Duodenal mucosa (tissue), 2 donors: ENCODE data around the gene CEND1.

Experiments used
- H3K27ac ChIP-seq: one replicate; pipeline ENCODE4 v1.7.0; 2013; ENCODE audit warnings: low read depth, low read length
- H3K27me3 ChIP-seq, 2 donors: one replicate each; pipeline ENCODE4 v1.7.0; 2013; ENCODE audit warnings: low read length in 2 of 2, control low read depth in 1 of 2; ENCODE audit not compliant: insufficient read depth in 2 of 2, control insufficient read depth in 1 of 2
- H3K36me3 ChIP-seq, 2 donors: one replicate each; pipeline ENCODE4 v1.7.0; 2013; ENCODE audit warnings: low read length in 2 of 2, control low read depth in 1 of 2; ENCODE audit not compliant: insufficient read depth in 2 of 2, control insufficient read depth in 1 of 2
- H3K4me1 ChIP-seq, 2 donors: one replicate each; pipeline ENCODE4 v1.7.0; 2013; ENCODE audit warnings: low read length in 2 of 2, control low read depth in 1 of 2; ENCODE audit not compliant: insufficient read depth in 2 of 2, control insufficient read depth in 1 of 2
- H3K4me3 ChIP-seq, 2 donors: one replicate each; pipeline ENCODE4 v1.7.0; 2013; ENCODE audit warnings: low read length in 2 of 2, low read depth in 1 of 2
- H3K9ac ChIP-seq, 2 donors: one replicate each; pipeline ENCODE4 v1.7.0; 2013; ENCODE audit warnings: low read length in 2 of 2, low read depth in 1 of 2
- H3K9me3 ChIP-seq, 2 donors: one replicate each; pipeline ENCODE4 v1.7.0; 2013; ENCODE audit warnings: low read length in 2 of 2, control low read depth in 1 of 2; ENCODE audit not compliant: control insufficient read depth in 1 of 2

The CEND1 gene

GRCh38 chr11:770642-771616 is 19.0 kb downstream of the CEND1 start:
- peaks cover 5% of the 10 kb centered on the region in 2 donors for H3K4me1 ChIP-seq
- no peak overlapping the region for H3K9ac ChIP-seq
- no peaks in the 10 kb centered on the region for H3K27me3 ChIP-seq
- H3K9me3 ChIP-seq, result no peaks in the 10 kb centered on the region
- peaks cover 17 to 51% of the 10 kb centered on the region in 2 donors for H3K36me3 ChIP-seq
- no peak overlapping the region for H3K4me3 ChIP-seq
- no peak overlapping the region for H3K27ac ChIP-seq

DNA sequence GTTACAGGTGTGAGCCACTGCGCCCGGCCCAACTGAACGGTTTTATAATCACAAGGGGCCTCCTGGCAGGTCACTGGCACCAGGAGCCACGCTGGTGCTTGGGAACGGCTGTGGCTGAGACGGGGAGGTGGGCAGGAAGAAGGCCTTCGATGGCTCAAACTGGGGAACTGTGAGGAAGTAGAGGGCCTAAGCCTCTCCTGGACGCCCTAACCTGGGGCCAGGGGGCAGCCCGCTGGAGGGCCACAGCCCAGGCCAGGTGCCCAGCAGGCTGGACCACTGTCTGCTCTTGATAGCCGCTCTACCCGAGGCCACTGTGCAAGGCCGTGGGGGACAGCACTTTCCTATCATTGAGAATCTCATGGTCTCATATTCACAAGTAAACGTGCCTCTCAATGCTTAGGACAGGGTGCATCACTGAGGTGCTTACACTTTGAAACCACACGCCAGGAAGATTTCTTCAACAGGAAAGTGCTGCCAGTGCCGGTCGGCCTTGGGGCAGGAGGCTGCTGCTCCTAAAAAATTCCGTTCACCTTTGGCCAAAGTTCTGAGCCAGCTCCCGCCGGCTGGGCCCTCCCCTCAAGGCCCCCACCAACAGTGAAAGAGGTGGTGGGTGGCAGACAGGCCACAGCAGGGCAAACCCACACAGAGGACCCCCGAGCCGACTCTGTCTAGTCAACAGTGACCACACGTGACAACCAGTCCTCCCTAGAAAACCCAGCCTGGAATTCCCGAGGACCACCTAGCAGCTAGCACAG is 19.8 kb downstream of the CEND1 start:
- H3K4me3 ChIP-seq, result no peak overlapping the region
- no peak overlapping the region for H3K27ac ChIP-seq
- no peak overlapping the region for H3K9ac ChIP-seq
- H3K27me3 ChIP-seq, result no peaks in the 10 kb centered on the region
- peaks cover 17 to 58% of the 10 kb centered on the region in 2 donors for H3K36me3 ChIP-seq
- H3K9me3 ChIP-seq, result no peaks in the 10 kb centered on the region
- H3K4me1 ChIP-seq, result no peaks in the 10 kb centered on the region

- Histone ChIP-seq H3K9me3 (no peaks in the 10 kb centered on the region), H3K9ac (no peak overlapping the region), H3K27me3 (no peaks in the 10 kb centered on the region), H3K4me1 (peaks cover 11 to 15% of the 10 kb centered on the region in 2 donors), H3K4me3 (no peak overlapping the region), H3K36me3 (peaks cover 21 to 64% of the 10 kb centered on the region in 2 donors), H3K27ac (no peak overlapping the region)
These were observed 22.7 kb downstream of the CEND1 start for GRCh38 chr11:767238-767637.

- Histone ChIP-seq H3K4me1 (peaks cover 12 to 16% of the 10 kb centered on the region in 2 donors), H3K36me3 (peaks cover 21 to 64% of the 10 kb centered on the region in 2 donors), H3K27me3 (no peaks in the 10 kb centered on the region), H3K9ac (no peak overlapping the region), H3K4me3 (no peak overlapping the region), H3K9me3 (no peaks in the 10 kb centered on the region), H3K27ac (no peak overlapping the region)
These were observed 23.0 kb downstream of the CEND1 start for GRCh38 chr11:766936-767210.

DNA sequence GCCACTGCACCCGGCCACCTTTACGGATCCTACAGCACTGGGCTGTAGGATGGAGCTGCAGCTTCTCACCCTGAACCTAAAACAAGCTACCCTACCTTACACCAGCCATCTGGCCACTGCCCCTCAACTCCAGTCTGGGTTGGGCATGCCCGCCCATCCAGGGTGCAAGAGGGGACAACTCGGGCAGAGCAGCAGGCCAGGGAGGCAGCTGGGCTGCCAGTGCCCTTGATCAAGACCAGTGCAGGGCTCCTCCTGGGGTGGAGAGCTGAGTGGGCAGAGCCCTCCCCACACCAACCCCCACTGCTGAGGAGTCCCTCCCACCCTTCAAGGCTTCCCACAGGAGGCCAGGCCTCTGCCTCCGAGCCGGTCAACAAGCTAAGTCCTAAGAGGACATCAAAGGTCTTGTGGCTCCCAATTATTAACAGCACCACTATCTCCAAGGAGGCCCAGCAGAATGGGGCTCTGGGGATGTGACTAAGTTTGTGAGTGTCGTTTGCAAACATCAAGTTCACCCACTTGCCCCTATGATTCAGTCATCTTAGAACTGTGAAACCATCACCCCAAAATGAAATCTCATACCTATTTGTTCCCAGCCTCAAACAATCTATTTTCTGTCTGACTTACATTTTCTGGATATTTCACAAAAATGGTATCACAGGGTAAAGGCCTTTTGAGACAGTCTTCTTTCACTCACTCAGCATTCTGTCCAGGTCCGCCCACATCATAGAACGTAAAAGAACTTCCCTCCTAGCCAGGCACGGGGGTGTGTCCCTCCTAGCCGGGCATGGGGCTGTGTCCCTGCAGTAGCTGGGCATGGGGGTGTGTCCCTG is 23.6 kb downstream of the CEND1 start:
- Histone ChIP-seq H3K27ac (no peak overlapping the region), H3K9me3 (no peaks in the 10 kb centered on the region), H3K4me3 (no peak overlapping the region), H3K36me3 (peaks cover 20 to 63% of the 10 kb centered on the region in 2 donors), H3K4me1 (peaks cover 12 to 16% of the 10 kb centered on the region in 2 donors), H3K27me3 (no peaks in the 10 kb centered on the region), H3K9ac (no peak overlapping the region)

DNA sequence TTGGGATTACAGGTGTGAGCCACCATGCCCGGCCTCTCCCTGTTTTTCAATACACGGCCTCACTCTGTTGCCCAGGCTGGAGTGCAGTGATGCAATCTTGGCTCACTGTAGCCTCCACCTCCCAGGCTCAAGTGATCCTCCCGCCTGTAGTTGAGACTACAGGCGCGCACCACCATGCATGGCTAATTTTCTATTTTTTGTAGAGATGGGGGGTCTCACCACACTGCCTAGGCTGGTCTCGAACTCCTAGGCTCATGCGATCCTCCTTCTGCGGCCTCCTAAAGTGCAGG is 24.1 kb downstream of the CEND1 start:
- Histone ChIP-seq H3K36me3 (peaks cover 14 to 63% of the 10 kb centered on the region in 2 donors), H3K27me3 (no peaks in the 10 kb centered on the region), H3K27ac (no peak overlapping the region), H3K4me1 (peaks cover 12 to 16% of the 10 kb centered on the region in 2 donors), H3K9me3 (no peaks in the 10 kb centered on the region), H3K9ac (no peak overlapping the region), H3K4me3 (no peak overlapping the region)

- Histone ChIP-seq H3K36me3 (peaks cover 12 to 63% of the 10 kb centered on the region in 2 donors), H3K4me1 (peaks cover 12 to 16% of the 10 kb centered on the region in 2 donors), H3K9me3 (no peaks in the 10 kb centered on the region), H3K27ac (no peak overlapping the region), H3K9ac (no peak overlapping the region), H3K4me3 (no peak overlapping the region), H3K27me3 (no peaks in the 10 kb centered on the region)
These were observed 24.7 kb downstream of the CEND1 start for GRCh38 chr11:765025-765801.

DNA sequence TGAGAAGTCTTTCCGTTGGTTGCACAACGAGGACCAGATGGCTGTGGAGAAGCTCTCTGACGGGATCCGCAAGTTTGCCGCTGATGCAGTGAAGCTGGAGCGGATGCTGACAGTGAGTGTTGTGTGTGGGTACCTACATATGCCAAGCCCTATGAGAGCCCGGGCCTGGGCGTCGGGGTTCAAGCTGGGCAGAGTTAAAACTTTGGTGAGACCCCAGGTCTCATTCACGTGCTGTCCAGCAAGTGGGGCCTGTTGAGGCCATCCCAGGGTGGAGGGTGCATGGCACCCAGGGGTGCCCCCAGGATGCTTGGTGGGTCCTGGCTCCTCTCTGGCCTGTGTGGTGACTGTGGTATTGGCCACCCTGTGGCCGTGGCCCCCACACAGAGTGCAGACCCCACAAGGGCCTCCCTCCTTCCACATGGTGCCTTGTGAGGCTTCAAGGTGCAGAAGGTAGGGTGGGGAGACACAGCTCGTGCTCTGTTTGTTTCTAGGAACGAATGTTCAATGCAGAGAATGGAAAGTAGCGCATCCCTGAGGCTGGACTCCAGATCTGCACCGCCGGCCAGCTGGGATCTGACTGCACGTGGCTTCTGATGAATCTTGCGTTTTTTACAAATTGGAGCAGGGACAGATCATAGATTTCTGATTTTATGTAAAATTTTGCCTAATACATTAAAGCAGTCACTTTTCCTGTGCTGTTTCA is 25.4 kb downstream of the CEND1 start:
- Histone ChIP-seq H3K27ac (no peak overlapping the region), H3K36me3 (peaks cover 16 to 65% of the 10 kb centered on the region in 2 donors)

More for the DNA sequence above, 25.4 kb downstream of the CEND1 start:
- H3K27me3 ChIP-seq, result no peaks in the 10 kb centered on the region
- no peaks in the 10 kb centered on the region for H3K9me3 ChIP-seq
- no peak overlapping the region for H3K4me3 ChIP-seq
- H3K4me1 ChIP-seq, result peaks cover 12 to 16% of the 10 kb centered on the region in 2 donors
- H3K9ac ChIP-seq, result no peak overlapping the region
